GM18519 (cell line): ENCODE data around the gene TBL1XR1.

Experiments
- ATAC-seq: cut with Tn5 transposase; IDR thresholded peaks from one replicate; pipeline ENCODE4 v1.9.1; 2021; ENCODE audit warnings: mild to moderate bottlenecking, moderate library complexity; ENCODE audit not compliant: unreplicated experiment, low FRiP score

The TBL1XR1 gene

GRCh38 chr3:177197041-177197726 is at the start of gene TBL1XR1:
Gene TBL1XR1, minus strand, starts transcription at chr3:177197482. Its CDS starts 132,505 bp downstream, at chr3:177064977.
- ATAC-seq = peak; percentile 28

- no peak for ATAC-seq
These were observed 48.0 kb upstream of the TBL1XR1 start for GRCh38 chr3:177245250-177245649.

GRCh38 chr3:177244606-177245005 is 47.3 kb upstream of the TBL1XR1 start:
- no peak for ATAC-seq

- ATAC-seq = no peak
These were observed 41.5 kb upstream of the TBL1XR1 start for GRCh38 chr3:177238686-177239216.

DNA sequence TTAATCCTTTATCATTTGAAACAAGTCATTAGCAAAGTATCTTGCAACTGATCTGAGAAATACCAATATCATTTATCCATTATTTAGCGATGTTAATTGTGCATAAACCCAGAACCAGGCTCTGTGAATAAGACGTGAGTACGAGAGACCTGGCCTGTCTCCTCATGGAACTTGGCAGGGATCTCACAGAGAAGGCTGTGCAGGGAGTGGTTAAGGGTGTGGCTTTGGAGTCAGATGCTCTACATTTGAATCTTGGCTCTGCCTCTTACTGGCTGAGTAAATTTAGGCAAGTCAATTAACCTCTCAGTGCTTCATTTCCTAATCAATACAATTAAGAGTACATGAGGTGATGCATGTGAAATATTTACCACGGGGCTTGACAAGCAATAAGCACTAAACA is 39.9 kb upstream of the TBL1XR1 start:
- no peak for ATAC-seq

DNA sequence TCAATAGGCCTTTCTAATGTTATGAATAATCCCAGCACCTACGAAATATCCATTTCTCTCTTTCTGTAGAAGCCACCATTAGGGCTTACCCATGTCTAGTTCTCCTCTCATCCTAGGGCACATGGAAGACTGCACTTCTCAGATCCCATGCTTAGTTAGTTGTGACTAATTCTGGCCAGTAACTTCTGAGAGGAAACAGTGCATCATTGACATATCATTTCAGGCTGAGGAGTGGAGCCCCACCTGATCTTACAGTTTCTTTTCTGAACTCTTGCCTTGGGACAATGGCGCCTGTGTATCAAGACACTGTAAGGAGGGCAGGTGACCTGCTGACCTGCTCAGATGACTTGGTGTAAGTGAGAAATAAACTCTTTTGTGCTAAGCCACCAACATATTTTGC is 39.4 kb upstream of the TBL1XR1 start:
- no peak for ATAC-seq

GRCh38 chr3:177234121-177234520 is 36.8 kb upstream of the TBL1XR1 start:
- ATAC-seq = no peak

- ATAC-seq = no peak
These were observed 34.0 kb upstream of the TBL1XR1 start for GRCh38 chr3:177231242-177231641.

GRCh38 chr3:177230641-177231040 is 33.4 kb upstream of the TBL1XR1 start:
- no peak for ATAC-seq

- no peak for ATAC-seq
These were observed 32.5 kb upstream of the TBL1XR1 start for GRCh38 chr3:177229791-177230190.

- no peak for ATAC-seq
These were observed 31.4 kb upstream of the TBL1XR1 start for GRCh38 chr3:177228601-177229190.

- no peak for ATAC-seq
These were observed 27.1 kb upstream of the TBL1XR1 start for GRCh38 chr3:177224414-177224813.

- ATAC-seq = no peak
These were observed 24.5 kb upstream of the TBL1XR1 start for GRCh38 chr3:177221744-177222143.

- no peak for ATAC-seq
These were observed 23.1 kb upstream of the TBL1XR1 start for GRCh38 chr3:177220136-177220974.

GRCh38 chr3:177213801-177214535 is 16.7 kb upstream of the TBL1XR1 start:
- ATAC-seq = no peak

- no peak for ATAC-seq
These were observed 15.5 kb upstream of the TBL1XR1 start for GRCh38 chr3:177212756-177213155.

DNA sequence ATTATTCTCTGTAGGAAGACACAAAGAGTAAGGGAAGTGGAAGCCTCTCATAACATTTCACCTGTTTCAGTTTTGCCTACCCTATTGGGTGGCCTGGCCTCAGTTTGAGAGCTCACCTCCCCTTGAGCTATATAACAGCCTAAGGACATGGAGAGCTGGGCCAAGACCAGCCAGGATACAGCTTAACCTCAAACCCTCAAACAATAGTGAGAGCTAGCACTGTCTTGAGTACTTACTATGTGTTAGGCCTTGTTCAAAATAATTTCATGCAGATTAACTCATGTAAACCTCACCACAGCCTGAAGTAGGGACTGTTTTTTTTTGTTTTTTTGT is 15.0 kb upstream of the TBL1XR1 start:
- ATAC-seq = no peak

DNA sequence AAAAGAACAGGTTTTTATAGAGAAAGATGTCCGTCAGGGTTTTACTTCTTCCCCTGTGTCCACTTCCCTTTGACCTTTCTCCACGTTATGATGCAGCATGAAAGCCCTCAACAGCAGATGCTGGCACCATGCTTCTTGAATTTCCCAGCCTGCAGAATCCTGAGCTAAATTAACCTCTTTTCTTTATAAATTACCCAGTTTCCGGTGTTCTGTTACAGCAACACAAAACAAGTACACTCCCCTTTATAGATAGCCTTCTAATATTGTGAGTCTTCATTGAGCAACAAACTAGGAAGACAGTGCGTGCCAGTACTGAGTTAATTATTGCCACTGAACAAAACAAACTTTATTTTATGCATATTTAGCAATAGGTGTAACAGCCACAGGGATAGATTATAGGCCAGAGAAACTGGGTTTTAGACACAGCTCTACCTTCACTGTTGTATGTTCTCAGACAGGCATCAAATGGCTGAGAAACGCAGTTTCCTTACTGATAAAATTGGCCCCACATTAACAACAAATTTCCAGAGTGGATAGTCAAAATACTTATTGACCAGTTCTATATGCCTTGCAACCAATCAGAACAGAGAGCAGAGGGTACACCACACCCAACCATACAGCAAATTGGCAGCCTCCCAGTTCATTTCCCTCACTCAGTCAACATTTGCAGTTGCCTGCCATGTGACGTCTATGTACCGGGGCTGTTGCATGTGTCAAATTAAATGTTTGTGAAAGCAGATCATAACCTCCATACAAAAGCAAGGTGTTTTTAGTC is 14.4 kb upstream of the TBL1XR1 start:
- no peak for ATAC-seq

GRCh38 chr3:177210744-177211502 is 13.6 kb upstream of the TBL1XR1 start:
- no peak for ATAC-seq
